Measurements from ENCODE around the gene TMEM184A.

Gene TMEM184A

GRCh38 chr7:1562116-1562515 lies 6.1 kb upstream of the TMEM184A start:
- no peaks in the 10 kb centered on the region for H3K27me3 ChIP-seq (replicated peaks in 2 of 5; ENCODE audit: control insufficient read depth in 4 of 5, insufficient read depth in 5 of 5, low read length in 4 of 5)
- no peak overlapping the region for H3K4me3 ChIP-seq (ENCODE audit: control insufficient read depth in 1 of 7, extremely low read depth in 1 of 7, insufficient read depth in 4 of 7, low read depth in 2 of 7, low read length in 6 of 7)
- CTCF ChIA-PET, result interaction anchor here (1.3 to 1.5 kb wide), 2 partner anchors 28 to 56 kb away, joined by 3 read pairs; no protein-coding TSS in a partner anchor
- no peak for DNase-seq
- WGBS (ENCODE audit: insufficient coverage), result 96% methylated on average over 15 of the region's 16 CpGs
- H3K36me3 ChIP-seq (ENCODE audit: control insufficient read depth in 4 of 4, insufficient read depth in 4 of 4, low read length in 3 of 4), result peaks cover 2 to 8% (median 4%) of the 10 kb centered on the region in 4 experiments
- H3K27ac ChIP-seq (ENCODE audit: insufficient read depth in 1 of 2, low read depth in 1 of 2, low read length in 2 of 2, poor library complexity in 1 of 2, severe bottlenecking in 2 of 2), result no peak overlapping the region
- POLR2A ChIA-PET, result no interaction called here
- peaks cover 0 to 29% (median 16%) of the 10 kb centered on the region in 4 experiments for H3K4me1 ChIP-seq (ENCODE audit: control extremely low read depth in 1 of 4, control insufficient read depth in 4 of 4, insufficient read depth in 4 of 4, low read length in 3 of 4)
- H3K9me3 ChIP-seq (ENCODE audit: control extremely low read depth in 1 of 5, control insufficient read depth in 4 of 5, insufficient read depth in 2 of 5, low read depth in 1 of 5, low read length in 4 of 5), result no peaks in the 10 kb centered on the region

DNA sequence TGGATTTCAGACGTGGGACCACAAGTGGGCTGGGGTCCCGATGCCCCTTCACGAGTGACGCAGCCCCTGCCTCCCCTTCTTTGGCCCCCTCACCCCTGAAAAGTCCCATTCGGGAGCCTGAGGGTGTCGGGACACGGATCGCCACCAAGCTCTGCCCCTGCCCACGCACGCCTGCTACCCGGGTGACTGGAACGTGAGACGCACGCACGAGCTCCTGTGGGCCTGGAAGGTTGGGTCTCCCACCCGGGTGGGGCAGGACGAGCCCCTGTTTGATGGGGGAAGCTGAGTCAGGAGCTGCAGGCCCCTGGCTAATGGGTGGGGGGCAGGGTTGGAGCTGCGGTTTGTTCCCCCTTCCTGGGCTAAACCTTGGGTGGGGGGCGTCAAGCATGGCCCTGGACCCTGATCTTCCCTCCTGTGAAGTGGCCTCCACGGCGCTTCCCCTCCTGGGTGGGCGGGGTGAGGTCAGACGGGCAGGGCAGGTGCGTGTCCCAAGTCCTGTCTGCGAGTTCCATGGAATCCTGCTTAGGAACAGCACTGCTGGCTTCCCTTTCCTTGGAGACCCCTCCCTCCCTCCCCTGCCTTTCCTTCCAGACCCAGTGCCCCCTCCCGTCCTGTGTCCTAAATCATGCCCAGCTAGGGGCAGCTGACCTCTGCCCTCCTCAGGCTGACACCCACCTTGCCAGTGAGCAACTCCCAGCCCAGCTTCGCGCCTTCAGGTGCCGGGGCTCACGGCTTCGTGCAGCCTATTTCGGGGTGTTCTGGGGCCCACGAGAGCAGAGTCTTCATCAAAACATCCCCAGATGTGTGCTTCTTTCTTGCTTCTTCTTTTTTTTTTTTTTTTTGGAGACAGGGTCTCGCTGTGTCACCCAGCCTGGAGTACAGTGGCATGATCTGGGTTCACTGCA lies 5.3 kb upstream of the TMEM184A start:
- POLR2A ChIA-PET, result interaction anchor here (0.6 kb wide), 2 partner anchors 15 to 28 kb away, joined by 3 to 5 read pairs; no protein-coding TSS in a partner anchor
- no peaks in the 10 kb centered on the region for H3K36me3 ChIP-seq (ENCODE audit: control insufficient read depth in 4 of 4, insufficient read depth in 4 of 4, low read length in 3 of 4)
- H3K9me3 ChIP-seq (ENCODE audit: control extremely low read depth in 1 of 5, control insufficient read depth in 4 of 5, insufficient read depth in 2 of 5, low read depth in 1 of 5, low read length in 4 of 5), result no peaks in the 10 kb centered on the region
- no peak for DNase-seq
- WGBS (ENCODE audit: insufficient coverage), result 96% methylated on average over 30 of the region's 34 CpGs
- H3K4me1 ChIP-seq (ENCODE audit: control extremely low read depth in 1 of 4, control insufficient read depth in 4 of 4, insufficient read depth in 4 of 4, low read length in 3 of 4), result peaks cover 0 to 31% (median 17%) of the 10 kb centered on the region in 4 experiments
- H3K27ac ChIP-seq (ENCODE audit: insufficient read depth in 1 of 2, low read depth in 1 of 2, low read length in 2 of 2, poor library complexity in 1 of 2, severe bottlenecking in 2 of 2), result no peak overlapping the region
- H3K4me3 ChIP-seq (ENCODE audit: control insufficient read depth in 1 of 7, extremely low read depth in 1 of 7, insufficient read depth in 4 of 7, low read depth in 2 of 7, low read length in 6 of 7), result no peak overlapping the region
- CTCF ChIA-PET, result interaction anchor here (1.0 to 1.5 kb wide), 2 partner anchors 27 to 56 kb away, joined by 3 to 4 read pairs; no protein-coding TSS in a partner anchor
- no peaks in the 10 kb centered on the region for H3K27me3 ChIP-seq (replicated peaks in 2 of 5; ENCODE audit: control insufficient read depth in 4 of 5, insufficient read depth in 5 of 5, low read length in 4 of 5)

- no peak overlapping the region for H3K27ac ChIP-seq (ENCODE audit: insufficient read depth in 1 of 2, low read depth in 1 of 2, low read length in 2 of 2, poor library complexity in 1 of 2, severe bottlenecking in 2 of 2)
- WGBS (ENCODE audit: insufficient coverage), result 99% methylated on average over 8 of the region's 13 CpGs
- ChIA-PET CTCF (interaction anchor here (1.0 kb wide), 1 partner anchor 55 kb away, joined by 4 read pairs; no protein-coding TSS in a partner anchor), POLR2A (no interaction called here)
- no peaks in the 10 kb centered on the region for H3K9me3 ChIP-seq (ENCODE audit: control extremely low read depth in 1 of 5, control insufficient read depth in 4 of 5, insufficient read depth in 2 of 5, low read depth in 1 of 5, low read length in 4 of 5)
- H3K27me3 ChIP-seq (replicated peaks in 2 of 5; ENCODE audit: control insufficient read depth in 4 of 5, insufficient read depth in 5 of 5, low read length in 4 of 5), result no peaks in the 10 kb centered on the region
- DNase-seq, result no peak
- no peak overlapping the region for H3K4me3 ChIP-seq (ENCODE audit: control insufficient read depth in 1 of 7, extremely low read depth in 1 of 7, insufficient read depth in 4 of 7, low read depth in 2 of 7, low read length in 6 of 7)
- H3K4me1 ChIP-seq (ENCODE audit: control extremely low read depth in 1 of 4, control insufficient read depth in 4 of 4, insufficient read depth in 4 of 4, low read length in 3 of 4), result peaks cover 0 to 38% (median 23%) of the 10 kb centered on the region in 4 experiments
- no peaks in the 10 kb centered on the region for H3K36me3 ChIP-seq (ENCODE audit: control insufficient read depth in 4 of 4, insufficient read depth in 4 of 4, low read length in 3 of 4)
Observed at GRCh38 chr7:1560620-1561031, 4.6 kb upstream of the TMEM184A start.

GRCh38 chr7:1559626-1560590 lies 3.9 kb upstream of the TMEM184A start:
- no peaks in the 10 kb centered on the region for H3K36me3 ChIP-seq (ENCODE audit: control insufficient read depth in 4 of 4, insufficient read depth in 4 of 4, low read length in 3 of 4)
- no peaks in the 10 kb centered on the region for H3K27me3 ChIP-seq (replicated peaks in 2 of 5; ENCODE audit: control insufficient read depth in 4 of 5, insufficient read depth in 5 of 5, low read length in 4 of 5)
- ChIA-PET POLR2A (no interaction called here), CTCF (interaction anchor here (0.8 to 4.1 kb wide), 5 partner anchors 12 to 86 kb away, joined by 4 to 19 read pairs (median 4); no protein-coding TSS in a partner anchor)
- H3K4me3 ChIP-seq (ENCODE audit: control insufficient read depth in 1 of 7, extremely low read depth in 1 of 7, insufficient read depth in 4 of 7, low read depth in 2 of 7, low read length in 6 of 7), result no peak overlapping the region
- H3K9me3 ChIP-seq (ENCODE audit: control extremely low read depth in 1 of 5, control insufficient read depth in 4 of 5, insufficient read depth in 2 of 5, low read depth in 1 of 5, low read length in 4 of 5), result no peaks in the 10 kb centered on the region
- peaks cover 0 to 44% (median 27%) of the 10 kb centered on the region in 4 experiments for H3K4me1 ChIP-seq (ENCODE audit: control extremely low read depth in 1 of 4, control insufficient read depth in 4 of 4, insufficient read depth in 4 of 4, low read length in 3 of 4)
- DNase-seq, result no peak
- H3K27ac ChIP-seq (ENCODE audit: insufficient read depth in 1 of 2, low read depth in 1 of 2, low read length in 2 of 2, poor library complexity in 1 of 2, severe bottlenecking in 2 of 2), result no peak overlapping the region
- WGBS (ENCODE audit: insufficient coverage), result 96% methylated on average over 24 of the region's 28 CpGs

DNA sequence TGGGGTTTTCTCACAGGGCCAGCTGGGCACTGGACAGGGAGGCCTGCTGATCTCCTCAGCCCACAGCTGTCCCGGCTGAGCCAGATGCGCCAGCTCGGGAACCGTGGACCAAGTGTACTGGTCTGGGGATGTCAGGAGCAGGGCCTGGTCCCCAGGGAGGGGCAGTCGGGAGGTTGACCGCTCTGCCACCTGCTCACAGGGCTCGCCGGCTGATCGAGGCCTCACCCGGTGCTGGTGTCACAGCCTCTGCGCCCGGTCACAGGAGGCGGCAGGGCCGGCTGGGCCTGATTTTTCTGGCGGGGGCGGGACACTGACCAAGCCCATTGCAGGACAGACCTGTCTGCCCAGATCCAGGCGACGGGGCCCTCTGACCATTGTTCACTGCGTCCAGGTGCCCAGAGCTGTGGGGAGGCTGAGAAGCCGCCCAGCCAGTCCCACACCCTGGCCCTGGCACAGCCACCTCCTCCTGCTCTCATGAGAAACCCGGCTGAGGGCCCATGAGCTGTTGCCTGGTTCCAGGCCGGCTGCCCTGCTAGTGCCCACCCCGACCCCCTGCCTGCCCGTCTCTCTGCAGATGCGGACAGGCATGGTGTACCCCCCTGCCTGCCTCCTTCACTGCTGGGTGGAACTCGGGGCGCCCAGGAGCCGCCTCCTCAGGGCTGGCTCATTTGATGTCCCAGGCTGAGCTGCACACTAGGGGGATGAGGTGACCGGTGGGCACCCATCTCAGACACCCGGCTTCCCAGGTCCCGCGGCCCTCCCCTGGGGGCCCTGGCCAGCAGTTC lies 3.0 kb upstream of the TMEM184A start:
- Histone ChIP-seq H3K4me1 (ENCODE audit: control extremely low read depth in 1 of 4, control insufficient read depth in 4 of 4, insufficient read depth in 4 of 4, low read length in 3 of 4) (peaks cover 0 to 39% (median 24%) of the 10 kb centered on the region in 4 experiments), H3K9me3 (ENCODE audit: control extremely low read depth in 1 of 5, control insufficient read depth in 4 of 5, insufficient read depth in 2 of 5, low read depth in 1 of 5, low read length in 4 of 5) (no peaks in the 10 kb centered on the region), H3K4me3 (ENCODE audit: control insufficient read depth in 1 of 7, extremely low read depth in 1 of 7, insufficient read depth in 4 of 7, low read depth in 2 of 7, low read length in 6 of 7) (no peak overlapping the region), H3K27ac (ENCODE audit: insufficient read depth in 1 of 2, low read depth in 1 of 2, low read length in 2 of 2, poor library complexity in 1 of 2, severe bottlenecking in 2 of 2) (no peak overlapping the region), H3K36me3 (ENCODE audit: control insufficient read depth in 4 of 4, insufficient read depth in 4 of 4, low read length in 3 of 4) (no peaks in the 10 kb centered on the region), H3K27me3 (replicated peaks in 2 of 5; ENCODE audit: control insufficient read depth in 4 of 5, insufficient read depth in 5 of 5, low read length in 4 of 5) (no peaks in the 10 kb centered on the region)
- 95% methylated on average over 26 of the region's 32 CpGs for WGBS (ENCODE audit: insufficient coverage)
- POLR2A ChIA-PET, result no interaction called here
- no peak for DNase-seq
- CTCF ChIA-PET, result interaction anchor here (0.8 to 4.1 kb wide), 8 partner anchors 11 to 85 kb away, joined by 3 to 19 read pairs (median 4); no protein-coding TSS in a partner anchor

GRCh38 chr7:1558181-1558811 lies 2.3 kb upstream of the TMEM184A start:
- no peaks in the 10 kb centered on the region for H3K9me3 ChIP-seq (ENCODE audit: control extremely low read depth in 1 of 5, control insufficient read depth in 4 of 5, insufficient read depth in 2 of 5, low read depth in 1 of 5, low read length in 4 of 5)
- H3K4me1 ChIP-seq (ENCODE audit: control extremely low read depth in 1 of 4, control insufficient read depth in 4 of 4, insufficient read depth in 4 of 4, low read length in 3 of 4), result peaks cover 0 to 33% (median 18%) of the 10 kb centered on the region in 4 experiments
- 71% methylated on average over 24 of the region's 24 CpGs for WGBS (ENCODE audit: insufficient coverage)
- H3K27ac ChIP-seq (ENCODE audit: insufficient read depth in 1 of 2, low read depth in 1 of 2, low read length in 2 of 2, poor library complexity in 1 of 2, severe bottlenecking in 2 of 2), result no peak overlapping the region
- H3K27me3 ChIP-seq (replicated peaks in 2 of 5; ENCODE audit: control insufficient read depth in 4 of 5, insufficient read depth in 5 of 5, low read length in 4 of 5), result no peaks in the 10 kb centered on the region
- H3K36me3 ChIP-seq (ENCODE audit: control insufficient read depth in 4 of 4, insufficient read depth in 4 of 4, low read length in 3 of 4), result no peaks in the 10 kb centered on the region
- peak in 2 of 3 donors; percentile 49 to 53 for DNase-seq
- CTCF ChIA-PET, result interaction anchor here (0.9 to 4.1 kb wide), 9 partner anchors 10 to 84 kb away, joined by 3 to 19 read pairs (median 5); no protein-coding TSS in a partner anchor
- POLR2A ChIA-PET, result interaction anchor here (0.6 to 0.7 kb wide), 3 partner anchors 15 to 19 kb away, joined by 3 read pairs; no protein-coding TSS in a partner anchor
- no peak overlapping the region for H3K4me3 ChIP-seq (ENCODE audit: control insufficient read depth in 1 of 7, extremely low read depth in 1 of 7, insufficient read depth in 4 of 7, low read depth in 2 of 7, low read length in 6 of 7)
